Fibroblast of lung (primary cell): ENCODE results near the gene EIF3K. TPM values are rescaled to one million over a fixed set of nuclear protein-coding genes. Genes with fewer than 3 reads are reported as not detected.

ENCODE experiments used
- DNase-seq, 2 donors: peaks; one replicate each; pipeline versions ENCODE4 v3.0.0 to v3.0.0-alpha.2; 2010; ENCODE audit warnings: low read depth in 2 of 2
- H2AFZ ChIP-seq: 2 replicates; pipeline ENCODE4 v1.5.1; 2012; ENCODE audit warnings: low read length, control low read depth, inconsistent platforms
- H3K27ac ChIP-seq: 2 replicates; pipeline ENCODE4 v1.5.1; 2011; ENCODE audit warnings: low read length, control low read depth; ENCODE audit not compliant: insufficient read depth
- H3K27me3 ChIP-seq: 2 replicates; pipeline ENCODE4 v1.5.1; 2011; ENCODE audit warnings: mild to moderate bottlenecking, low read length; ENCODE audit not compliant: control insufficient read depth, insufficient read depth
- H3K36me3 ChIP-seq: 2 replicates; pipeline ENCODE4 v1.5.1; 2011; ENCODE audit warnings: low read length; ENCODE audit not compliant: control insufficient read depth, insufficient read depth
- H3K4me1 ChIP-seq: 2 replicates; pipeline ENCODE4 v1.5.1; 2011; ENCODE audit warnings: low read length; ENCODE audit not compliant: control insufficient read depth, insufficient read depth; ENCODE audit errors: extremely low read depth
- H3K4me2 ChIP-seq: 2 replicates; pipeline ENCODE4 v1.5.1; 2011; ENCODE audit warnings: low read length, control low read depth; ENCODE audit not compliant: insufficient read depth; ENCODE audit errors: extremely low read depth
- H3K4me3 ChIP-seq, 4 experiments: fragments of 200-600 bp in 1 of 4; sonication (generic) in 1 of 4; replicated peaks in 1 of 4; 2 replicates each; pipeline ENCODE4 v1.5.1; 2011 to 2016; ENCODE audit warnings: low read length in 4 of 4, low read depth in 3 of 4, mild to moderate bottlenecking in 3 of 4, control low read depth in 2 of 4, inconsistent platforms in 1 of 4, mixed read lengths in 1 of 4; ENCODE audit not compliant: insufficient read depth in 1 of 4; ENCODE audit errors: control extremely low read depth in 1 of 4
- H3K79me2 ChIP-seq: 2 replicates; pipeline ENCODE4 v1.5.1; 2012; ENCODE audit warnings: mild to moderate bottlenecking, low read length, inconsistent platforms; ENCODE audit not compliant: control insufficient read depth, insufficient read depth
- H3K9ac ChIP-seq: 2 replicates; pipeline ENCODE4 v1.5.1; 2011; ENCODE audit warnings: mild to moderate bottlenecking, low read length, control low read depth; ENCODE audit not compliant: insufficient read depth
- H3K9me3 ChIP-seq: 2 replicates; pipeline ENCODE4 v1.5.1; 2012; ENCODE audit warnings: low read depth, low read length; ENCODE audit not compliant: control insufficient read depth, insufficient read depth
- H4K20me1 ChIP-seq: 2 replicates; pipeline ENCODE4 v1.5.1; 2011; ENCODE audit warnings: low read length; ENCODE audit not compliant: control insufficient read depth, insufficient read depth; ENCODE audit errors: extremely low read depth
- EZH2 ChIP-seq: IDR thresholded peaks from 2 replicates; pipeline ENCODE4 v1.5.1; 2012; ENCODE audit warnings: low read length, control low read depth, mild to moderate bottlenecking; ENCODE audit errors: missing control alignments
- polyA plus RNA-seq, 2 donors: library from polyadenylated mRNA; depleted of rRNA in 1 of 2; stranded (reverse) in 1 of 2; unstranded in 1 of 2; fragments of >200 nt; gene quantifications; 2 replicates each; pipeline ENCODE4 v1.2.1, GENCODE V29; 2011 to 2012; ENCODE audit warnings: missing spikeins in 1 of 2
- total RNA-seq: library from RNA; depleted of rRNA; stranded (reverse); fragments of >200 nt; gene quantifications from 2 replicates; pipeline ENCODE4 v1.2.1, GENCODE V29; 2014
- TF ChIP-seq, protein P1 (sequence below), 2 donors: IDR thresholded peaks in 1 of 2; conservative IDR thresholded peaks in 1 of 2; 1 replicate in 1 of 2; 2 replicates in 1 of 2; pipeline ENCODE4 v1.5.1; 2011 to 2012; ENCODE audit warnings: low read length in 2 of 2, control low read depth in 1 of 2, inconsistent platforms in 1 of 2, low read depth in 1 of 2, mild to moderate bottlenecking in 1 of 2

EIF3K gene
- total and polyA plus RNA-seq, 2 donors (not counting 1 experiment from before 2014, with no cell fraction given), result 171 to 198 TPM

DNA sequence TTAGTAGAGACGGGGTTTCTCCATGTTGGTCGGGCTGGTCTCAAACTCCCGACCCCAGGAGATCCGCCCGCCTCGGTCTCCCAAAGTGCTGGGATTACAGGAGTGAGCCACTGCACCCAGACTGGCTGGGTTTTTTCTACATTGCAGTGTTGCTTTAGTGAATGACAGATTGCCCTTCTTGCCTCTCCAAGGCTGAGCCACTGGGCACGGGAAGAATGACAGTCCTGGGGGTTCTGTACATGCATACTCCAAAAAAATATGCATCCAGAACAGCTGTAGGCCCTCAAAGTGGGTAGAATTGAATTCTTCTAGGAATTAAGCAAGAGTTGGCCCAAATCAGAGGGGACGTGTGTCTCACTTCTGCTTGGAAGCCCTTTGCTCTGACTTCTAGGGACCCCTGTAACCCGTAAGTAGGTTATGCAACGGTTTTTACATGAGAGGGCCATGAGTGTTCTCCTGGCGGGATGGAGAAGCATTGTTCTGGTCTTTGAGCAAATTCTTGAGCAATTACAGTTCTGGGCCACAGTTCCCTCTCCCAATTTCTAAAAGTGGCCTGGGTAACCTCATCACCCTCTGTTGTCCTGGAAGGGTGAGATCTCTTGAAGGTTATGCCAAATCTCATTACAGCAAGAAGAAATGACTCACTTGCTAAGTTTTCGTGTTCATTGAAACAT is 32.1 kb downstream of the EIF3K start:
- Histone ChIP-seq H3K4me1 (peaks cover 36% of the 10 kb centered on the region), H3K9me3 (no peaks in the 10 kb centered on the region), H3K79me2 (peaks cover 86% of the 10 kb centered on the region), H3K4me3 (peak overlapping the region in 3 of 4 experiments; percentile 1 to 99 (median 73)), H3K27me3 (no peaks in the 10 kb centered on the region), H4K20me1 (no peaks in the 10 kb centered on the region), H3K9ac (no peak overlapping the region), H3K4me2 (peak overlapping the region; percentile 33), H2AFZ (no peak overlapping the region), H3K27ac (peak overlapping the region; percentile 88), H3K36me3 (no peaks in the 10 kb centered on the region)
- TF ChIP-seq EZH2, result no peak
- TF ChIP-seq, protein P1, sequence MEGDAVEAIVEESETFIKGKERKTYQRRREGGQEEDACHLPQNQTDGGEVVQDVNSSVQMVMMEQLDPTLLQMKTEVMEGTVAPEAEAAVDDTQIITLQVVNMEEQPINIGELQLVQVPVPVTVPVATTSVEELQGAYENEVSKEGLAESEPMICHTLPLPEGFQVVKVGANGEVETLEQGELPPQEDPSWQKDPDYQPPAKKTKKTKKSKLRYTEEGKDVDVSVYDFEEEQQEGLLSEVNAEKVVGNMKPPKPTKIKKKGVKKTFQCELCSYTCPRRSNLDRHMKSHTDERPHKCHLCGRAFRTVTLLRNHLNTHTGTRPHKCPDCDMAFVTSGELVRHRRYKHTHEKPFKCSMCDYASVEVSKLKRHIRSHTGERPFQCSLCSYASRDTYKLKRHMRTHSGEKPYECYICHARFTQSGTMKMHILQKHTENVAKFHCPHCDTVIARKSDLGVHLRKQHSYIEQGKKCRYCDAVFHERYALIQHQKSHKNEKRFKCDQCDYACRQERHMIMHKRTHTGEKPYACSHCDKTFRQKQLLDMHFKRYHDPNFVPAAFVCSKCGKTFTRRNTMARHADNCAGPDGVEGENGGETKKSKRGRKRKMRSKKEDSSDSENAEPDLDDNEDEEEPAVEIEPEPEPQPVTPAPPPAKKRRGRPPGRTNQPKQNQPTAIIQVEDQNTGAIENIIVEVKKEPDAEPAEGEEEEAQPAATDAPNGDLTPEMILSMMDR (conservative IDR thresholded peaks at IDR 0.05 in 1 of 2, IDR thresholded peaks at IDR 0.05 in 1 of 2; ENCODE audit: low read depth in 1 of 2, low read length in 2 of 2), result no peak
- DNase-seq, result peak; percentile 93 to 94

DNA sequence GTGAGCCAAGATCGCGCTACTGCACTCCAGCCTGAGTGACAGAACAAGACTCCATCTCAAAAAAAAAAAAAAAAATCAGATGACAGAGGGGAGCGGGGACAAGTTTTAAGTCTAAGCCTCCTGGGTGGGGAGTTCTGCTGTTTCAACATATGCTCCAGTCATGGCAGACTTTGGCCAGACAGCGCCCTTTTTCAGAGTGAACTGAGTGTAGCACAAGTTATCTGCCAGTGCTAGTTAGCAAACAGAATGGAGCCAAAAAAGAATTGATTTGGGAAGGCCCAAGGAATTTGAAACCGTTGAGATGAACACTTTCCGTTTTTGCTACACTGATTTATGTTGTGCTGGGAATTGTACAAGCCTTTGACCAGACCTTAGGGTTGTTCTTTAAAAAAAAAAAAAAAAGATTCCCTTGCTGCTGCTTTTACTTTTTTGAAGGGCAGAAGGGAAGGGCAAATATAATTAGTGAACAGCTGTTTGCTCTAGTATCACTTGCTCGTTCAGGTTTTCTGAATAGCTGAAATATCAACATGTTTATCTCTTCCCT is 34.1 kb downstream of the EIF3K start:
- H3K27ac ChIP-seq, result peak overlapping the region; percentile 88
- no peak overlapping the region for H2AFZ ChIP-seq
- H3K9ac ChIP-seq, result no peak overlapping the region
- DNase-seq, result peak; percentile 57 to 71
- no peaks in the 10 kb centered on the region for H3K9me3 ChIP-seq
- peak overlapping the region in 3 of 4 experiments; percentile 0 to 11 (median 2) for H3K4me3 ChIP-seq
- H3K4me1 ChIP-seq, result peaks cover 51% of the 10 kb centered on the region
- peak overlapping the region; percentile 54 for H3K4me2 ChIP-seq
- peaks cover 95% of the 10 kb centered on the region for H3K79me2 ChIP-seq
- TF ChIP-seq EZH2, result no peak
- TF ChIP-seq, protein P1 (conservative IDR thresholded peaks at IDR 0.05 in 1 of 2, IDR thresholded peaks at IDR 0.05 in 1 of 2; ENCODE audit: low read depth in 1 of 2, low read length in 2 of 2), result no peak
- no peaks in the 10 kb centered on the region for H3K27me3 ChIP-seq
- H3K36me3 ChIP-seq, result no peaks in the 10 kb centered on the region
- no peaks in the 10 kb centered on the region for H4K20me1 ChIP-seq

DNA sequence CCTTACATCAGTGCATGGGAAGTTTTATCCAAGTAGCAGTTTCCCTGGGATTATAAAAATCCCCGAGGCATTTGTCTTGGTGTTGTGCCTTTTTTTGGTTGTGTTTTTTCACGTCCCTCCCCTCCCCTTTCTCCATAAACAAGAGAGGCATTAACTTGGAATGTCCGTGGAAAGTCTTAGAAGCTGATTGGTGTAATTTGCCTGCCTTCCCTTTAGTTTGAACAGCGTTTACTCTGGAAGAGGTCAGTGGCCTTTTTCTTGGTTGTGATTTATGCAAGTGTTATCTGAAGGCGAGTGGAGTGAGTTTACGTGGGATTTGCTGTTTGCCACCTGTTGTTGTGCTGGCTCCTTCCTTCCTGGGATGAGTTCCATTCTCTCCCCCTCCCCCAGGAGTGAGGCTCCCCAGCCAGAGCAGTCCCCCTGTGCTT is 35.7 kb downstream of the EIF3K start:
- Histone ChIP-seq H3K4me1 (peaks cover 55% of the 10 kb centered on the region), H2AFZ (no peak overlapping the region), H3K36me3 (no peaks in the 10 kb centered on the region), H4K20me1 (no peaks in the 10 kb centered on the region), H3K79me2 (peaks cover 84% of the 10 kb centered on the region), H3K4me2 (peak overlapping the region; percentile 49), H3K27me3 (no peaks in the 10 kb centered on the region), H3K9ac (no peak overlapping the region), H3K9me3 (no peaks in the 10 kb centered on the region), H3K27ac (peak overlapping the region; percentile 88), H3K4me3 (no peak overlapping the region)
- peak; percentile 52 to 67 for DNase-seq
- TF ChIP-seq, protein P1 (conservative IDR thresholded peaks at IDR 0.05 in 1 of 2, IDR thresholded peaks at IDR 0.05 in 1 of 2; ENCODE audit: low read depth in 1 of 2, low read length in 2 of 2), result no peak
- no peak for TF ChIP-seq EZH2
